DOHH2 (cell line): ENCODE measurements around the gene CFTR.

Experiments used
- CTCF ChIP-seq: fragments of 200-600 bp; sonication (generic); IDR thresholded peaks from one replicate; pipeline ENCODE4 v1.5.1; 2014; ENCODE audit warnings: antibody characterized with exemption, mild to moderate bottlenecking, low read depth, low read length; ENCODE audit not compliant: poor library complexity, severe bottlenecking
- EZH2phosphoT487 ChIP-seq: fragments of 200-600 bp; sonication (generic); IDR thresholded peaks from 2 replicates; pipeline ENCODE4 v1.6.1; 2017; ENCODE audit warnings: borderline replicate concordance, mild to moderate bottlenecking, antibody characterized with exemption, low read length, moderate library complexity, mixed read lengths

DNA sequence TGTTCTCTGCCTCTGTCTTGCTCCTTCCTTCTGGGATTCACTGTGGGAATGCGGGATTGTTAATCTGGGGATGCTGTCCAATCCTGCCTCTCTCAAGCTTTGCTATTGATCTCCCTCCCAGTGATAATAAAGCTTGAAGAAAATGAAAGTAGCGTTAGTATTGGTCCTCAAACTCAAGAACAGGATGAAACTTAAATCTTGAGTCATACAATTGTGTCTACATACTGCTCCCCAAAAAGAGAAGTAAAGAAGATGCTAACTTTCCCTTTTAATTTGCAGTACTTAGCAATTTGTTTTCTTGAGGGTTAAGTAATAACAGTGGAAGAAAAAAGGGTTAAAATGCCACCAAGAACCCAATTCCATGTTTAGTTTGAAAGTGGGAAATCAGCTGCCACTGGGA is 13.6 kb downstream of the CFTR start:
- TF ChIP-seq EZH2phosphoT487 (no peak), CTCF (no peak)
